Prostate gland (tissue), 2 donors: ENCODE measurements around the gene ACP1.

ENCODE experiments used
- CTCF ChIP-seq, 4 experiments: fragments of 200-600 bp in 2 of 4; fragments of 450-650 bp in 2 of 4; sonication (generic) in 2 of 4; IDR thresholded peaks; 1 replicate in 3 of 4; 2 replicates in 1 of 4; pipeline ENCODE4 v1.5.1; 2016 to 2019; ENCODE audit warnings: antibody characterized with exemption in 4 of 4, mild to moderate bottlenecking in 2 of 4, moderate library complexity in 2 of 4
- POLR2A ChIP-seq: fragments of 450-650 bp; IDR thresholded peaks from one replicate; pipeline ENCODE4 v1.6.1; 2016; ENCODE audit warnings: antibody characterized with exemption, mild to moderate bottlenecking

GRCh38 chr2:244547-244946 lies 20.2 kb upstream of the ACP1 start:
- TF ChIP-seq CTCF (IDR thresholded peaks at IDR 0.05) (no peak), POLR2A (no peak)
